C4-2B (cell line): ENCODE measurements around the gene KCNJ4.

Source experiments
- ZFX ChIP-seq: fragments of 450-650 bp; IDR thresholded peaks from 2 replicates; pipeline ENCODE4 v1.6.1; 2017
- TF ChIP-seq, protein P1 (sequence below): fragments of 450-650 bp; conservative IDR thresholded peaks from 2 replicates; pipeline ENCODE4 v1.5.1; 2017; ENCODE audit warnings: mild to moderate bottlenecking

DNA sequence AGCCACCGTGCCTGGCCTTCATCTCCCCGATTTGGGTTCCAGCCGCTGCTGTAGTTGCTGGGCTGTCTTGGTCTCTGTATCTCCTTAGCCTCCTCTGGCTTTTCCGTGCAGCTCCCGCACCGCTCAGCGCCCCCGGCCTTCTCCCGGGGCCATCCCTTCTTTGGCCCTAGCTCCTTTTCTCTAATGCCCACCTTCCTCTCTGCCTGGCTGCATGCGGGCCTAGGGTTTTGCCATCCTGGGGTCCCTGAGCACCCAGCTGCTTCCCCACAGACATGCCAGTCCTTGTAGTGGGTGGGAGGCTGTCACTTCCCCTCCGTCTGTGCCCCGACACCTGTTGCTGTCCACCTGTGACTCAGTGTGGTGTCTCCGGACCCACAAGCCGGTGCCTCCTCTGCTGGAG, 36.4 kb downstream of the KCNJ4 start:
- TF ChIP-seq, protein P1, sequence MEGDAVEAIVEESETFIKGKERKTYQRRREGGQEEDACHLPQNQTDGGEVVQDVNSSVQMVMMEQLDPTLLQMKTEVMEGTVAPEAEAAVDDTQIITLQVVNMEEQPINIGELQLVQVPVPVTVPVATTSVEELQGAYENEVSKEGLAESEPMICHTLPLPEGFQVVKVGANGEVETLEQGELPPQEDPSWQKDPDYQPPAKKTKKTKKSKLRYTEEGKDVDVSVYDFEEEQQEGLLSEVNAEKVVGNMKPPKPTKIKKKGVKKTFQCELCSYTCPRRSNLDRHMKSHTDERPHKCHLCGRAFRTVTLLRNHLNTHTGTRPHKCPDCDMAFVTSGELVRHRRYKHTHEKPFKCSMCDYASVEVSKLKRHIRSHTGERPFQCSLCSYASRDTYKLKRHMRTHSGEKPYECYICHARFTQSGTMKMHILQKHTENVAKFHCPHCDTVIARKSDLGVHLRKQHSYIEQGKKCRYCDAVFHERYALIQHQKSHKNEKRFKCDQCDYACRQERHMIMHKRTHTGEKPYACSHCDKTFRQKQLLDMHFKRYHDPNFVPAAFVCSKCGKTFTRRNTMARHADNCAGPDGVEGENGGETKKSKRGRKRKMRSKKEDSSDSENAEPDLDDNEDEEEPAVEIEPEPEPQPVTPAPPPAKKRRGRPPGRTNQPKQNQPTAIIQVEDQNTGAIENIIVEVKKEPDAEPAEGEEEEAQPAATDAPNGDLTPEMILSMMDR: no peak
- TF ChIP-seq ZFX: no peak
